ENCODE measurements around the gene PRKAA1.

DNA sequence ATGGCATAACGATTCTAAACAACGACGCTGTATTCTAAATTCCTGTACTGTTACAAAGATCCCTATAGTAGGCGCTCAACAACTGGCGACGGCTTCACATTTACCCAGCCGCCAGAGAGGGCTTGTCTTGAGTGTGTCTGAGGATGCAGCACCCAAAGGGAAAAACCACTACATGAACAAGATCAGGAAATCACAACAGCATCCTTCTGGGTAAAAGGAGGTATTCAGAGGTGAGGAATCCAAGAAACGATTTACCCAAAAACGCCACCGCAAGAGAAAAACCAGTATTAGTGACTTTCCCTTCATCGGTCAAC is 43.1 kb downstream of the PRKAA1 start:
- TF ChIP-seq, protein P1, sequence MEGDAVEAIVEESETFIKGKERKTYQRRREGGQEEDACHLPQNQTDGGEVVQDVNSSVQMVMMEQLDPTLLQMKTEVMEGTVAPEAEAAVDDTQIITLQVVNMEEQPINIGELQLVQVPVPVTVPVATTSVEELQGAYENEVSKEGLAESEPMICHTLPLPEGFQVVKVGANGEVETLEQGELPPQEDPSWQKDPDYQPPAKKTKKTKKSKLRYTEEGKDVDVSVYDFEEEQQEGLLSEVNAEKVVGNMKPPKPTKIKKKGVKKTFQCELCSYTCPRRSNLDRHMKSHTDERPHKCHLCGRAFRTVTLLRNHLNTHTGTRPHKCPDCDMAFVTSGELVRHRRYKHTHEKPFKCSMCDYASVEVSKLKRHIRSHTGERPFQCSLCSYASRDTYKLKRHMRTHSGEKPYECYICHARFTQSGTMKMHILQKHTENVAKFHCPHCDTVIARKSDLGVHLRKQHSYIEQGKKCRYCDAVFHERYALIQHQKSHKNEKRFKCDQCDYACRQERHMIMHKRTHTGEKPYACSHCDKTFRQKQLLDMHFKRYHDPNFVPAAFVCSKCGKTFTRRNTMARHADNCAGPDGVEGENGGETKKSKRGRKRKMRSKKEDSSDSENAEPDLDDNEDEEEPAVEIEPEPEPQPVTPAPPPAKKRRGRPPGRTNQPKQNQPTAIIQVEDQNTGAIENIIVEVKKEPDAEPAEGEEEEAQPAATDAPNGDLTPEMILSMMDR (conservative IDR thresholded peaks at IDR 0.05), result peak; percentile 78
- no peak for TF ChIP-seq EZH2 (IDR thresholded peaks at IDR 0.05; ENCODE audit: low read depth)

All from PC-9 (cell line).